C4-2B (cell line): ENCODE data around the gene BHLHE23.

Experiments used
- H3K27ac ChIP-seq: fragments of 450-650 bp; 2 replicates; pipeline ENCODE4 v1.5.1; 2017
- CTCF ChIP-seq: fragments of 450-650 bp; conservative IDR thresholded peaks from 2 replicates; pipeline ENCODE4 v1.5.1; 2017; ENCODE audit warnings: mild to moderate bottlenecking
- ZFX ChIP-seq: fragments of 450-650 bp; IDR thresholded peaks from 2 replicates; pipeline ENCODE4 v1.6.1; 2017

The BHLHE23 gene

GRCh38 chr20:62991196-62991807 is 15.5 kb downstream of the BHLHE23 start:
- TF ChIP-seq CTCF (no peak), ZFX (no peak)
- H3K27ac ChIP-seq, result no peak overlapping the region

GRCh38 chr20:62990306-62990825 is 16.4 kb downstream of the BHLHE23 start:
- TF ChIP-seq ZFX (no peak), CTCF (no peak)
- no peak overlapping the region for H3K27ac ChIP-seq

GRCh38 chr20:62989201-62989601 is 17.6 kb downstream of the BHLHE23 start:
- no peak for TF ChIP-seq ZFX
- no peak for TF ChIP-seq CTCF

GRCh38 chr20:62987114-62987513 is 19.6 kb downstream of the BHLHE23 start:
- no peak overlapping the region for H3K27ac ChIP-seq
- no peak for TF ChIP-seq ZFX
- no peak for TF ChIP-seq CTCF

More at GRCh38 chr20:62989201-62989601, 17.6 kb downstream of the BHLHE23 start:
- H3K27ac ChIP-seq, result no peak overlapping the region

- TF ChIP-seq ZFX (no peak), CTCF (no peak)
- no peak overlapping the region for H3K27ac ChIP-seq
These were observed 20.4 kb downstream of the BHLHE23 start for GRCh38 chr20:62986257-62986800.

- H3K27ac ChIP-seq, result no peak overlapping the region
- no peak for TF ChIP-seq CTCF
- TF ChIP-seq ZFX, result no peak
These were observed 21.4 kb downstream of the BHLHE23 start for GRCh38 chr20:62985444-62985778.

GRCh38 chr20:62984666-62985443 is 21.9 kb downstream of the BHLHE23 start:
- TF ChIP-seq ZFX (no peak), CTCF (no peak)
- no peak overlapping the region for H3K27ac ChIP-seq
